Upper lobe of right lung (tissue), 1 donor: Measurements from ENCODE around the gene HMGCL. TPM values are rescaled to one million over a fixed set of nuclear protein-coding genes. Genes with fewer than 3 reads are reported as not detected.
A peak's percentile ranks its signal among the peaks of the same experiment; 100 is the strongest.
"Not testable (repeated sequence)": the region's sequence is repeated elsewhere in the genome, so short reads cannot be mapped to it uniquely, and the experiment has no call there.

Experiments
- ATAC-seq: fragments of 200-7000 bp; cut with Tn5 transposase; one replicate; pipeline ENCODE4 v1.9.1; 2020; ENCODE audit warnings: mild to moderate bottlenecking, moderate library complexity
- DNase-seq: peaks from one replicate; pipeline ENCODE4 v3.0.0-alpha.2; 2020
- H3K27ac ChIP-seq: fragments of 200-600 bp; one replicate; pipeline ENCODE4 v1.8.0; 2022
- H3K27me3 ChIP-seq: fragments of 200-600 bp; one replicate; pipeline ENCODE4 v1.8.0; 2022; ENCODE audit warnings: mild to moderate bottlenecking
- H3K36me3 ChIP-seq: fragments of 200-600 bp; one replicate; pipeline ENCODE4 v1.8.0; 2022
- H3K4me1 ChIP-seq: fragments of 200-600 bp; one replicate; pipeline ENCODE4 v1.8.0; 2022
- H3K4me3 ChIP-seq: fragments of 200-600 bp; one replicate; pipeline ENCODE4 v1.8.0; 2022; ENCODE audit warnings: mild to moderate bottlenecking
- H3K9me3 ChIP-seq: fragments of 200-600 bp; one replicate; pipeline ENCODE4 v1.8.0; 2022
- CTCF ChIP-seq: fragments of 200-600 bp; IDR thresholded peaks from one replicate; pipeline ENCODE4 v1.8.0; 2022; ENCODE audit warnings: antibody characterized with exemption
- intact Hi-C: fragments of 100-400 bp; cut with DNase I; formaldehyde crosslinking; loops from one replicate; pipeline ENCODE4 v1.11.0; 2022
- total RNA-seq: library from RNA; stranded (reverse); fragmentation: NEBNext Ultra II Directional; extraction: Animal tissue kit (Norgen Biotek cat#: 25700); gene quantifications from one replicate; pipeline ENCODE4 v1.2.1, GENCODE V29; 2021
- donor health status: DM: no; HTN: yes; CAD: no; lungs with severe emphysema.

Gene HMGCL
- total RNA-seq, 1 donor from 2014 or later: 40.1 TPM

DNA sequence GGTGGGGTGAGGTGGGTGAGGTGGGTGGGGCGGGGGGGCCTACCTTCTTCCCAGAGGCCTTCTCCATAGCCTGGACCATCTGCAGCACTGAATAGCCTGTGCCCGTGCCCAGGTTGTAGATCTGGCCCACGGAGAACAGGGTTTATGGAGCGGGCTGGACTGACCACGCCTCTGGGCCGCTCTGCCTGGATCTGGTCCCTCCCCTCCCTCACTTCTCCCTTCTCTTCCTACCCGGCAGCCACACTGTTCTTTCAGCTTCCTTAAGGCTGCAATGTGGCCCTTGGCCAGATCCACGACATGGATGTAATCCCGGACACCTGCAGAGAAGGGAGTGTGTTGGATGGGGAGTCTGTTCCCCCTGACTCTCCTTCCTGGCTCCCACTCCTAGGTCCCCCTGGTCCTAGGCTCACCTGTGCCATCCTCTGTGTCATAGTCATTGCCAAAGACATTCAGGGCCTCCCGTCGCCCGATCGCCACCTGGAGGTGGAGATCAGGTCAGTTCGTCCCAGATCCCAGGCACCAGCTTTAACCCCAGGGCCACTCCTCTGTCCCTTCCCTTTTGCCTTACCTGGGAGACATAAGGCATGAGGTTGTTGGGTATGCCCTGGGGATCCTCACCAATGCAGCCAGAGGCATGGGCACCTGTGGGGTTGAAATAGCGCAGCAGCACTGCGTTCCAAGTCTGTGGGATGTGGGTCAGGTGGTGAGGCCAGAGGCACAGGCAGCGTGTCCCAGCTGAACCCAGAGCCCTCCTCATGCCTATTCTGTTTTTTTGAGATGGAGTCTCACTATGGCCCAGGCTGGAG is 28.6 kb downstream of the HMGCL start:
- no peak for DNase-seq
- Histone ChIP-seq H3K36me3 (peaks cover 43% of the 10 kb centered on the region), H3K9me3 (no peaks in the 10 kb centered on the region), H3K4me1 (peaks cover 39% of the 10 kb centered on the region), H3K27me3 (no peaks in the 10 kb centered on the region), H3K4me3 (no peak overlapping the region), H3K27ac (no peak overlapping the region)
- ATAC-seq: no peak
- intact Hi-C loops: no loop called here
- TF ChIP-seq CTCF: no peak

- TF ChIP-seq CTCF: no peak
- Histone ChIP-seq H3K27me3 (no peaks in the 10 kb centered on the region), H3K27ac (no peak overlapping the region), H3K36me3 (peaks cover 43% of the 10 kb centered on the region), H3K9me3 (no peaks in the 10 kb centered on the region), H3K4me3 (no peak overlapping the region), H3K4me1 (peaks cover 33% of the 10 kb centered on the region)
- no peak for DNase-seq
- no peak for ATAC-seq
- intact Hi-C loops: no loop called here
Measured at GRCh38 chr1:23795676-23796465, 29.4 kb downstream of the HMGCL start.

GRCh38 chr1:23794732-23795182 is 30.5 kb downstream of the HMGCL start:
- H3K27me3 ChIP-seq, H3K27ac ChIP-seq, H3K4me3 ChIP-seq, intact Hi-C loops, ATAC-seq, DNase-seq, H3K9me3 ChIP-seq: not testable (repeated sequence)
- Histone ChIP-seq H3K36me3 (peaks cover 43% of the 10 kb centered on the region), H3K4me1 (peaks cover 39% of the 10 kb centered on the region)

DNA sequence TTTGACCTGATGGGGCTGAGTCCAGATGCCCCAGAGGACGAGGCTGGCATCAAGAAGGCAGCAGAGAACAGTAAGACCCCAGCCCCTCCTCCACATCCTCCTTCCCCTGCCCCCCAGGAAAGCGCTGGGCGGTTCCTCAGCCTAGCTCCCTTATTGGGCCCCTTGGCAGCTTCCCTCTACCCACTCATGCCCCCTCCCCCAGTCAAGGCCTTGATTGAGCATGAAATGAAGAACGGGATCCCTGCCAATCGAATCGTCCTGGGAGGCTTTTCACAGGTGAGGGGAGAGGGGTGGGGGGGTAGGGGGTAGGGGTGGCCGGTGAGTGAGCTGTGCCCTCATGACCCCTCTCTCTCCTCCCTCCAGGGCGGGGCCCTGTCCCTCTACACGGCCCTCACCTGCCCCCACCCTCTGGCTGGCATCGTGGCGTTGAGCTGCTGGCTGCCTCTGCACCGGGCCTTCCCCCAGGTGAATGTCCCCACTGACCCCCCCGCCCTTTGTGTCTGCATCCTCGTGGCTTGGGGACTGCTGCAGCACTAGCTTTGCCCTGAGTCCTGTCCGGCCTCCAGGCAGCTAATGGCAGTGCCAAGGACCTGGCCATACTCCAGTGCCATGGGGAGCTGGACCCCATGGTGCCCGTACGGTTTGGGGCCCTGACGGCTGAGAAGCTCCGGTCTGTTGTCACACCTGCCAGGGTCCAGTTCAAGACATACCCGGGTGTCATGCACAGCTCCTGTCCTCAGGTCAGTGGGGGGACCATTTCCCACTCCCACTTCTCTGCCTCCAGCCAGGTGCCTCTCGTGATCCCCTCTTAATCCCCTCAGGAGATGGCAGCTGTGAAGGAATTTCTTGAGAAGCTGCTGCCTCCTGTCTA is 31.1 kb downstream of the HMGCL start:
- H3K4me1 ChIP-seq: peaks cover 32% of the 10 kb centered on the region
- no peak for TF ChIP-seq CTCF
- intact Hi-C loops: no loop called here
- H3K27me3 ChIP-seq: no peaks in the 10 kb centered on the region
- DNase-seq (peak; percentile 68), ATAC-seq (no peak)
- H3K9me3 ChIP-seq: no peaks in the 10 kb centered on the region
- H3K27ac ChIP-seq: peak overlapping the region; percentile 30
- H3K4me3 ChIP-seq: no peak overlapping the region
- peaks cover 43% of the 10 kb centered on the region for H3K36me3 ChIP-seq

DNA sequence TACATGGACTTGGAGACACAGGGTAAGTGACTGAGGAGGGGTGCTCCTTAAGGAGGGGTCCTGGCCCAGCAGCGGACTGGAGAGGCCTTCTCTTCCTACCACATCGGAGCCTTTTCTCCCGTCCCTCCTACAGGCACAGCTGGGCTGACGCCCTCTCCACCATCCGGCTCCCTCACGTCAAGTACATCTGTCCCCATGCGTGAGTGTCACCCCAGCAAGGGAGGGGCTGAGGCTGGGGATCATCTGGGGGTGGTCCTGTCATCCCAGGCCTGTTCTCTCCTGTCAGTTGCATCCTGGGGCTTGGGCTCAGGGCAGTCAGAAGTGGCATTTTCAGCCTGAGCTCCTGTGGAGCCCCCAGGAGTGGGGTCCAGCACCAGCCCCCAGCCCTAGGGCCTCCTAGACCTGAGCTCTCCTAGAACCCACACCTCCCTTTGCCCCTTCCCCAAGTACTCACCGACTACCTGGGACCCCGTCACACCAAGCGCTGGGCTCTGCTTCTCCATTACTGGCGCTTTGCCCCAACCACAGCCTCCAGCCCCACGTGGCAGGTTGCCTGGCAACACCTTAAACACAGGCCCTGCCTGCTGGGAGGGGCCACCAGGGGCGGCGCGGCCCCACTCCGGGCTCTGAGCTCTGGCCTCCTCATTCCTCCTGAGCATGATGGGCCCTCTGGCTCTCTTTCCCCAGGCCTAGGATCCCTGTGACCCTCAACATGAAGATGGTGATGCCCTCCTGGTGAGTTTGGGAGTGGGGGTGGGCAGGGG is 32.0 kb downstream of the HMGCL start:
- ATAC-seq (peak; percentile 53), DNase-seq (peak; percentile 87)
- TF ChIP-seq CTCF: no peak
- no peak overlapping the region for H3K4me3 ChIP-seq
- no peaks in the 10 kb centered on the region for H3K9me3 ChIP-seq
- no peaks in the 10 kb centered on the region for H3K27me3 ChIP-seq
- H3K36me3 ChIP-seq: peaks cover 51% of the 10 kb centered on the region
- peaks cover 25% of the 10 kb centered on the region for H3K4me1 ChIP-seq
- intact Hi-C loops: no loop called here
- H3K27ac ChIP-seq: peak overlapping the region; percentile 30
